WTC11 (cell line): ENCODE measurements around the gene ANKS6. TPM values are rescaled to one million over a fixed set of nuclear protein-coding genes. Genes with fewer than 3 reads are reported as not detected.

Source experiments
- ATAC-seq: fragments of 200-7000 bp; cut with Tn5 transposase; 2 replicates; pipeline ENCODE4 v1.10.0; 2021; ENCODE audit warnings: mild to moderate bottlenecking, moderate library complexity
- CTCF ChIA-PET: fragments of 300-600 bp; sonication (Branson Sonifier 250); formaldehyde crosslinking; loops from one replicate; lab custom pipeline; 2021; ENCODE audit warnings: antibody characterized with exemption; lab: Charles Lee
- POLR2A ChIA-PET: fragments of 350-600 bp; sonication (Branson Sonifier 250); formaldehyde crosslinking; loops from one replicate; lab custom pipeline; 2021; ENCODE audit warnings: antibody characterized with exemption; lab: Charles Lee
- DNase-seq: peaks from one replicate; pipeline ENCODE4 v3.0.0; 2021; ENCODE audit warnings: low spot score
- H3K27ac Mint-ChIP-seq: 2 replicates; pipeline ENCODE4 v1.8.0; 2021; ENCODE audit warnings: mixed read lengths
- H3K27me3 Mint-ChIP-seq: 2 replicates; pipeline ENCODE4 v1.8.0; 2021; ENCODE audit warnings: low read depth, mild to moderate bottlenecking, moderate library complexity, mixed read lengths
- H3K36me3 Mint-ChIP-seq: 2 replicates; pipeline ENCODE4 v1.8.0; 2021; ENCODE audit warnings: mixed read lengths
- H3K4me1 Mint-ChIP-seq: 2 replicates; pipeline ENCODE4 v1.8.0; 2022; ENCODE audit warnings: mixed read lengths
- H3K4me3 Mint-ChIP-seq: 2 replicates; pipeline ENCODE4 v1.8.0; 2021; ENCODE audit warnings: mild to moderate bottlenecking, moderate library complexity, mixed read lengths
- H3K9me3 Mint-ChIP-seq: 2 replicates; pipeline ENCODE4 v1.8.0; 2021; ENCODE audit warnings: mixed read lengths
- ARID4B ChIP-seq: sonication (generic); formaldehyde crosslinking; IDR thresholded peaks from 2 replicates; pipeline ENCODE4 v1.8.0; 2023; ENCODE audit warnings: missing genetic modification reagents, mild to moderate bottlenecking, borderline replicate concordance
- CREM ChIP-seq: sonication (generic); formaldehyde crosslinking; IDR thresholded peaks from 2 replicates; pipeline ENCODE4 v1.8.1; 2022; ENCODE audit warnings: mild to moderate bottlenecking, missing genetic modification reagents, moderate library complexity
- CTCF ChIP-seq: fragments of 200-600 bp; IDR thresholded peaks from 2 replicates; pipeline ENCODE4 v1.8.0; 2022; ENCODE audit warnings: antibody characterized with exemption
- ELF4 ChIP-seq: sonication (generic); formaldehyde crosslinking; IDR thresholded peaks from 2 replicates; pipeline ENCODE4 v1.8.1; 2022; ENCODE audit warnings: low read depth, mild to moderate bottlenecking, moderate library complexity, missing genetic modification reagents
- ERG ChIP-seq: fragments of 250-450 bp; sonication (Bioruptor Pico); IDR thresholded peaks from 2 replicates; pipeline ENCODE4 v1.8.0; 2021; ENCODE audit warnings: mild to moderate bottlenecking
- ETV6 ChIP-seq: sonication (generic); formaldehyde crosslinking; IDR thresholded peaks from 2 replicates; pipeline ENCODE4 v1.8.1; 2022; ENCODE audit warnings: mild to moderate bottlenecking, missing genetic modification reagents
- FOXJ3 ChIP-seq: sonication (generic); formaldehyde crosslinking; IDR thresholded peaks from 2 replicates; pipeline ENCODE4 v1.9.0; 2021; ENCODE audit warnings: missing genetic modification reagents, mild to moderate bottlenecking, borderline replicate concordance
- FOXP1 ChIP-seq: sonication (generic); formaldehyde crosslinking; IDR thresholded peaks from 2 replicates; pipeline ENCODE4 v1.8.0; 2022; ENCODE audit warnings: missing genetic modification reagents, mild to moderate bottlenecking, moderate library complexity, borderline replicate concordance
- GABPB1 ChIP-seq: sonication (generic); formaldehyde crosslinking; IDR thresholded peaks from 2 replicates; pipeline ENCODE4 v1.8.1; 2023; ENCODE audit warnings: mild to moderate bottlenecking, missing genetic modification reagents
- GTF2I ChIP-seq: fragments of 250-450 bp; sonication (Bioruptor Pico); conservative IDR thresholded peaks from 2 replicates; pipeline ENCODE4 v1.4.0; 2021; ENCODE audit warnings: mild to moderate bottlenecking
- HMGA2 ChIP-seq: fragments of 250-450 bp; sonication (Bioruptor Pico); IDR thresholded peaks from 2 replicates; pipeline ENCODE4 v1.4.0; 2021; ENCODE audit warnings: mild to moderate bottlenecking, moderate library complexity
- IRF1 ChIP-seq: sonication (generic); formaldehyde crosslinking; IDR thresholded peaks from 2 replicates; pipeline ENCODE4 v1.8.0; 2023; ENCODE audit warnings: missing genetic modification reagents
- IRF2 ChIP-seq: sonication (generic); formaldehyde crosslinking; IDR thresholded peaks from 2 replicates; pipeline ENCODE4 v1.8.0; 2022; ENCODE audit warnings: low read depth, missing genetic modification reagents, borderline replicate concordance
- MLX ChIP-seq: sonication (generic); formaldehyde crosslinking; IDR thresholded peaks from 2 replicates; pipeline ENCODE4 v1.8.1; 2023; ENCODE audit warnings: mild to moderate bottlenecking, missing genetic modification reagents, moderate library complexity
- NR2C2 ChIP-seq: sonication (generic); formaldehyde crosslinking; IDR thresholded peaks from 2 replicates; pipeline ENCODE4 v1.8.0; 2022; ENCODE audit warnings: mild to moderate bottlenecking, missing genetic modification reagents
- PREB ChIP-seq: sonication (generic); formaldehyde crosslinking; IDR thresholded peaks from 2 replicates; pipeline ENCODE4 v1.8.1; 2022; ENCODE audit warnings: mild to moderate bottlenecking, missing genetic modification reagents, moderate library complexity, borderline replicate concordance
- RORB ChIP-seq: fragments of 250-450 bp; sonication (Bioruptor Pico); IDR thresholded peaks from 2 replicates; pipeline ENCODE4 v1.9.0; 2021; ENCODE audit warnings: mild to moderate bottlenecking
- SOX15 ChIP-seq: fragments of 250-450 bp; sonication (Bioruptor Pico); IDR thresholded peaks from 2 replicates; pipeline ENCODE4 v1.9.0; 2021; ENCODE audit warnings: mild to moderate bottlenecking
- TP53 ChIP-seq: sonication (generic); formaldehyde crosslinking; IDR thresholded peaks from 2 replicates; pipeline ENCODE4 v1.8.1; 2023; ENCODE audit warnings: mild to moderate bottlenecking, missing genetic modification reagents
- ZBTB43 ChIP-seq: sonication (generic); formaldehyde crosslinking; IDR thresholded peaks from 2 replicates; pipeline ENCODE4 v1.8.1; 2023; ENCODE audit warnings: mild to moderate bottlenecking, missing genetic modification reagents
- ZNF317 ChIP-seq: sonication (generic); formaldehyde crosslinking; IDR thresholded peaks from 2 replicates; pipeline ENCODE4 v1.8.1; 2023; ENCODE audit warnings: low read depth, mild to moderate bottlenecking, moderate library complexity, missing genetic modification reagents, borderline replicate concordance
- ZNF396 ChIP-seq: fragments of 250-450 bp; sonication (Bioruptor Pico); IDR thresholded peaks from 2 replicates; pipeline ENCODE4 v1.8.0; 2021; ENCODE audit warnings: mild to moderate bottlenecking, moderate library complexity, borderline replicate concordance
- ZNF423 ChIP-seq: fragments of 250-450 bp; sonication (Bioruptor Pico); IDR thresholded peaks from 2 replicates; pipeline ENCODE4 v2.1.2; 2022; ENCODE audit warnings: mild to moderate bottlenecking, moderate library complexity
- total RNA-seq: library from RNA; stranded (reverse); gene quantifications from 3 replicates; pipeline ENCODE4 v1.2.3, GENCODE V29; 2021

ANKS6 gene
- total RNA-seq, 1 experiment from 2014 or later: 65.1 TPM

- CTCF ChIA-PET: no interaction called here
- no peak overlapping the region for H3K27ac Mint-ChIP-seq
- peaks cover under 1% of the 10 kb centered on the region; the same call in 1 of the 2 replicates for H3K4me1 Mint-ChIP-seq
- TF ChIP-seq MLX (CRISPR knock-in tag) (no peak), ARID4B (CRISPR knock-in tag) (no peak), NR2C2 (no peak), ETV6 (CRISPR knock-in tag) (no peak), GTF2I (no peak), ZNF423 (CRISPR knock-in tag) (no peak), HMGA2 (CRISPR knock-in tag) (no peak), PREB (CRISPR knock-in tag) (no peak), IRF2 (CRISPR knock-in tag) (no peak), ELF4 (CRISPR knock-in tag) (no peak), RORB (CRISPR knock-in tag) (no peak), FOXP1 (CRISPR knock-in tag) (no peak)
- TF ChIP-seq, all 79 proteins: peak for 0
- no peak for DNase-seq
- POLR2A ChIA-PET: no interaction called here
- Mint-ChIP-seq H3K4me3 (no peak overlapping the region), H3K27me3 (peaks cover 36% of the 10 kb centered on the region), H3K36me3 (no peaks in the 10 kb centered on the region), H3K9me3 (no peaks in the 10 kb centered on the region)
- ATAC-seq: no peak
Measured at GRCh38 chr9:98714833-98715232, 81.5 kb downstream of the ANKS6 start.

GRCh38 chr9:98712987-98713386 lies 83.4 kb downstream of the ANKS6 start:
- Mint-ChIP-seq H3K27ac (no peak overlapping the region), H3K4me1 (peaks cover 3% of the 10 kb centered on the region; the same call in 1 of the 2 replicates), H3K27me3 (peaks cover 44% of the 10 kb centered on the region), H3K4me3 (no peak overlapping the region), H3K9me3 (no peaks in the 10 kb centered on the region), H3K36me3 (no peaks in the 10 kb centered on the region)
- ATAC-seq (no peak), DNase-seq (no peak)
- CTCF ChIA-PET: interaction anchor here (1.0 kb wide), 1 partner anchor 9 kb away, joined by 3 read pairs; no protein-coding TSS in a partner anchor
- POLR2A ChIA-PET: no interaction called here
- TF ChIP-seq CREM (CRISPR knock-in tag): no peak
- TF ChIP-seq ZBTB43 (CRISPR knock-in tag): no peak
- no peak for TF ChIP-seq GABPB1 (CRISPR knock-in tag)
- TF ChIP-seq IRF1 (CRISPR knock-in tag): no peak
- no peak for TF ChIP-seq CTCF
- TF ChIP-seq ERG (CRISPR knock-in tag): no peak
- no peak for TF ChIP-seq ZNF423 (CRISPR knock-in tag)
- TF ChIP-seq HMGA2 (CRISPR knock-in tag): no peak
- no peak for TF ChIP-seq ZNF317 (CRISPR knock-in tag)
- TF ChIP-seq FOXJ3 (CRISPR knock-in tag): no peak
- TF ChIP-seq ZNF396: no peak
- no peak for TF ChIP-seq SOX15
- TF ChIP-seq NR2C2: no peak
- TF ChIP-seq TP53 (CRISPR knock-in tag): no peak
